Astrocyte (in vitro differentiated cells and primary cell): ENCODE data around the gene CEACAM21. TPM values are rescaled to one million over a fixed set of nuclear protein-coding genes. Genes with fewer than 3 reads are reported as not detected.

Experiments used
- DNase-seq: peaks from one replicate; pipeline ENCODE4 v3.0.0-alpha.2; 2010; ENCODE audit warnings: low read depth
- FAIRE-seq: peaks from 2 replicates; lab custom pipeline; 2011; peaks lifted over from hg19 to GRCh38; lab: Jason Lieb, UNC
- H2AFZ ChIP-seq: 2 replicates; pipeline ENCODE4 v1.6.0; 2012; ENCODE audit warnings: low read depth, low read length, inconsistent platforms
- H3K27ac ChIP-seq: 2 replicates; pipeline ENCODE4 v1.5.1; 2011; ENCODE audit warnings: low read depth, low read length, inconsistent platforms
- H3K27me3 ChIP-seq: 2 replicates; pipeline ENCODE4 v1.6.0; 2011; ENCODE audit warnings: low read length, inconsistent platforms; ENCODE audit not compliant: insufficient read depth
- H3K36me3 ChIP-seq: 2 replicates; pipeline ENCODE4 v1.5.1; 2011; ENCODE audit warnings: low read length, inconsistent platforms; ENCODE audit not compliant: insufficient read depth
- H3K4me1 ChIP-seq: 2 replicates; pipeline ENCODE4 v1.5.1; 2011; ENCODE audit warnings: low read length, inconsistent platforms; ENCODE audit not compliant: insufficient read depth
- H3K4me2 ChIP-seq: 2 replicates; pipeline ENCODE4 v1.6.0; 2012; ENCODE audit warnings: low read length, inconsistent platforms
- H3K4me3 ChIP-seq: 2 replicates; pipeline ENCODE4 v1.5.1; 2011; ENCODE audit warnings: low read depth, mild to moderate bottlenecking, low read length, inconsistent platforms; ENCODE audit not compliant: insufficient read depth
- H3K79me2 ChIP-seq: 2 replicates; pipeline ENCODE4 v1.6.0; 2012; ENCODE audit warnings: mild to moderate bottlenecking, low read length, inconsistent platforms; ENCODE audit not compliant: insufficient read depth
- H3K9ac ChIP-seq: 2 replicates; pipeline ENCODE4 v1.6.0; 2012; ENCODE audit warnings: mild to moderate bottlenecking, low read length, inconsistent platforms
- H3K9me3 ChIP-seq: 2 replicates; pipeline ENCODE4 v1.5.1; 2012; ENCODE audit warnings: low read depth, mild to moderate bottlenecking, low read length, inconsistent platforms; ENCODE audit not compliant: insufficient read depth
- H4K20me1 ChIP-seq: 2 replicates; pipeline ENCODE4 v1.6.0; 2012; ENCODE audit warnings: low read length, inconsistent platforms; ENCODE audit not compliant: insufficient read depth
- H3K27ac Mint-ChIP-seq: one replicate; pipeline ENCODE4 v1.8.0; 2021; ENCODE audit warnings: mild to moderate bottlenecking, mixed read lengths; ENCODE audit not compliant: unreplicated experiment
- H3K27me3 Mint-ChIP-seq: one replicate; pipeline ENCODE4 v1.8.0; 2021; ENCODE audit warnings: low read depth, mixed read lengths; ENCODE audit not compliant: unreplicated experiment
- H3K36me3 Mint-ChIP-seq: one replicate; pipeline ENCODE4 v1.8.0; 2021; ENCODE audit warnings: low read depth, mixed read lengths; ENCODE audit not compliant: unreplicated experiment
- H3K4me1 Mint-ChIP-seq: one replicate; pipeline ENCODE4 v1.8.0; 2021; ENCODE audit warnings: low read depth, mixed read lengths; ENCODE audit not compliant: unreplicated experiment
- H3K4me3 Mint-ChIP-seq: one replicate; pipeline ENCODE4 v1.8.0; 2021; ENCODE audit warnings: mild to moderate bottlenecking, moderate library complexity, mixed read lengths; ENCODE audit not compliant: unreplicated experiment
- H3K9me3 Mint-ChIP-seq: one replicate; pipeline ENCODE4 v1.8.0; 2021; ENCODE audit warnings: mild to moderate bottlenecking, mixed read lengths; ENCODE audit not compliant: unreplicated experiment
- CTCF ChIP-seq: IDR thresholded peaks from 2 replicates; pipeline ENCODE4 v1.5.1; 2011; ENCODE audit warnings: low read depth, mild to moderate bottlenecking, inconsistent platforms, low read length, moderate library complexity; ENCODE audit not compliant: insufficient read depth
- EZH2 ChIP-seq: IDR thresholded peaks from 2 replicates; pipeline ENCODE4 v1.6.1; 2012; ENCODE audit warnings: mild to moderate bottlenecking, low read length, inconsistent platforms; ENCODE audit not compliant: insufficient read depth
- total RNA-seq: library from RNA; stranded (reverse); gene quantifications from 2 replicates; pipeline ENCODE4 v1.2.1, GENCODE V29; 2021

The CEACAM21 gene
- total RNA-seq, 1 donor from 2014 or later: 2.4 TPM

DNA sequence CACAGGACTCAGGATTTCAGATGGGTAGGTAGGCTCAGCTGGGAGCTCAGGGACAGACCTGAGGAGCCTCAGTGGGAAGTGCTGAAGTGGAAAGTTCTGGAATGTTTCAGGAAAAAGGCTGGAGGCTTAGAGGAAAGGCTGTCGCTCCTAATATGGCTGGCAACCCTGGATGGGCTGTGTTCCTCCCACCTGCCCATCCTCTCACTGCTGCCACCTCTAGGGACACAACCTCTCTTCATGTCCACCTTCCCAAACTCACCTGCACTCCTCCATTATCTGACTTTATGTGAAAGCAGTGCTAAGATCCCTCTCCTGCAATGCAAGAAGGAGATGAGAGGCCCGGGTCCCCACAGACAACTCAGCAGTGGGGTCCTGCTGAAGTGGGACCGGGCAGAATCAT lies 5.8 kb upstream of the CEACAM21 start:
- no peak overlapping the region for H3K4me3 Mint-ChIP-seq
- TF ChIP-seq EZH2: no peak
- TF ChIP-seq CTCF: no peak
- H3K9me3 Mint-ChIP-seq: peaks cover 4% of the 10 kb centered on the region
- Histone ChIP-seq H3K9me3 (no peaks in the 10 kb centered on the region), H4K20me1 (no peaks in the 10 kb centered on the region), H3K9ac (no peak overlapping the region), H3K79me2 (no peaks in the 10 kb centered on the region), H3K27ac (no peak overlapping the region), H2AFZ (no peak overlapping the region), H3K4me2 (no peak overlapping the region), H3K36me3 (no peaks in the 10 kb centered on the region), H3K4me1 (no peaks in the 10 kb centered on the region), H3K27me3 (peaks cover 8% of the 10 kb centered on the region), H3K4me3 (no peak overlapping the region)
- H3K27me3 Mint-ChIP-seq: peaks cover 69% of the 10 kb centered on the region
- no peaks in the 10 kb centered on the region for H3K4me1 Mint-ChIP-seq
- H3K27ac Mint-ChIP-seq: no peak overlapping the region
- DNase-seq (no peak), FAIRE-seq (no peak)
- no peaks in the 10 kb centered on the region for H3K36me3 Mint-ChIP-seq

- Mint-ChIP-seq H3K36me3 (no peaks in the 10 kb centered on the region), H3K4me1 (no peaks in the 10 kb centered on the region), H3K9me3 (peaks cover 4% of the 10 kb centered on the region), H3K4me3 (no peak overlapping the region), H3K27ac (no peak overlapping the region), H3K27me3 (peaks cover 71% of the 10 kb centered on the region)
- Histone ChIP-seq H3K4me3 (no peak overlapping the region), H3K4me2 (no peak overlapping the region), H3K36me3 (no peaks in the 10 kb centered on the region), H3K9ac (no peak overlapping the region), H3K27ac (no peak overlapping the region), H4K20me1 (no peaks in the 10 kb centered on the region), H3K9me3 (no peaks in the 10 kb centered on the region), H3K4me1 (no peaks in the 10 kb centered on the region), H3K79me2 (no peaks in the 10 kb centered on the region), H3K27me3 (peaks cover 4% of the 10 kb centered on the region), H2AFZ (no peak overlapping the region)
- FAIRE-seq: no peak
- DNase-seq: peak; percentile 8
- TF ChIP-seq EZH2: no peak
- peak; percentile 68 for TF ChIP-seq CTCF
Measured at GRCh38 chr19:41570639-41571112, 5.3 kb upstream of the CEACAM21 start.

DNA sequence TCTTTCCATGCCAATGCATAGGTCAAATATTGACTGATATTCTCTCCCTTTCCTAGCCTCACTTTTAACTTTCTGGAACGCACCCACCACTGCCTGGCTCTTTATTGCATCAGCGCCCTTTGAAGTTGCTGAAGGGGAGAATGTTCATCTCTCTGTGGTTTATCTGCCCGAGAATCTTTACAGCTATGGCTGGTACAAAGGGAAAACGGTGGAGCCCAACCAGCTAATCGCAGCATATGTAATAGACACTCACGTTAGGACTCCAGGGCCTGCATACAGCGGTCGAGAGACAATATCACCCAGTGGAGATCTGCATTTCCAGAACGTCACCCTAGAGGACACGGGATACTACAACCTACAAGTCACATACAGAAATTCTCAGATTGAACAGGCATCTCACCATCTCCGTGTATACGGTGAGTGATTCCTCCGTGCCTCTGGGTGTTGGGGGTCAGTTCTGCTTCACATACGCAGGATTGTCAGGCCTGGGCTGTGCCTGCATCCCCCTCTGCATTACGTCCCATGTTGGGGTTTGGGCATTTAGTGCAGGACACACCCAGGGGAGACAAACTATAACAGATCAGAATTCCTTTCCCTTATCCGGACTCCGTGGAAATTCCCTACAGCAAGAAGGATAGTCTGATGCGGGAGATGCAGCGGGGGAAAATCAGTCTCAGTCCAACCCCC lies 1.3 kb downstream of the CEACAM21 start:
- no peaks in the 10 kb centered on the region for H3K27me3 ChIP-seq
- Mint-ChIP-seq H3K27me3 (peaks cover 76% of the 10 kb centered on the region), H3K36me3 (peaks cover 7% of the 10 kb centered on the region), H3K4me1 (no peaks in the 10 kb centered on the region), H3K4me3 (no peak overlapping the region), H3K27ac (no peak overlapping the region), H3K9me3 (peaks cover 18% of the 10 kb centered on the region)
- H2AFZ ChIP-seq: no peak overlapping the region
- no peaks in the 10 kb centered on the region for H4K20me1 ChIP-seq
- H3K9ac ChIP-seq: no peak overlapping the region
- no peaks in the 10 kb centered on the region for H3K9me3 ChIP-seq
- no peaks in the 10 kb centered on the region for H3K36me3 ChIP-seq
- no peak for DNase-seq
- no peak overlapping the region for H3K4me3 ChIP-seq
- no peak for TF ChIP-seq EZH2
- TF ChIP-seq CTCF: no peak
- no peaks in the 10 kb centered on the region for H3K79me2 ChIP-seq
- no peaks in the 10 kb centered on the region for H3K4me1 ChIP-seq
- no peak for FAIRE-seq
- H3K4me2 ChIP-seq: no peak overlapping the region
- H3K27ac ChIP-seq: no peak overlapping the region
